ENCODE measurements around the gene HOXA9.

Gene HOXA9

GRCh38 chr7:27187475-27188385, 22.4 kb upstream of the HOXA9 start:
- DNase-seq (ENCODE audit: low read depth), result no peak

DNA sequence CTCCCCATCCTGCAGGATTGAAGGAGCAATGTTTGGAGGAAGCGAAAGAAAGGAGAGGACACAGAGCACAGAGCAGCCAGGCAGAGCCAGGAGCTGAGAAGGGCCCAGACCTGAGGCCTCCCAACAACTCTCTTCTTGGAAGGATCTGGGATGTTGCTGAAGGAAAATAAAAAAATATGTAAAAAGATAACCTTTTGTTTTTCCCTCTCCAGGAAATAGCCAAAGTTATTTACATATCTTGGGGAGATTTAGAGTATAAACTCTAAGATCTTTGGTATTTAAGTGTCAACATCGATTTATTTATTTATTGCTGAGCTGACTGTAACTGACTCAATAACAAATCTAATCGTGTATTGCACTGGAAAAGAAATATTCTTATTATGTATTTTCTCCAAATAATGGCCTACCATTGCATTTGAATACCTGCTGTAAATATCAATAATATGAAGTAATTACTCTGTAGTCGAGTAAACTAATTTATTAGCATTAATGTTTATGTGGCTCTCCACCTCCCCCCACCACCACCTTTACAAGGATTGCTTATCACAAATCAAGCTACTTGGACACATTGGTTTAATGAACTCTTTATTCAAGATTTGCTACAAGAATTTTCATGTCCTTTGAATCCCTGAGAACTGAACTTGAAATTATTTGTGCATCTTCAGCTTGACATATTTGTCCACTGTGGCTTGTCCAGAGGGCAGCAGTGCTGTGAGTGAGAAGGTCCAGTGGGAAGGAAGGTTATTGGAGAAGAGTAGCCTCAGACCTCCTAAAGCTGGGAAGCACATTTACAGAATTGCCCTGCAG, 21.5 kb upstream of the HOXA9 start:
- DNase-seq (ENCODE audit: low read depth), result no peak

DNA sequence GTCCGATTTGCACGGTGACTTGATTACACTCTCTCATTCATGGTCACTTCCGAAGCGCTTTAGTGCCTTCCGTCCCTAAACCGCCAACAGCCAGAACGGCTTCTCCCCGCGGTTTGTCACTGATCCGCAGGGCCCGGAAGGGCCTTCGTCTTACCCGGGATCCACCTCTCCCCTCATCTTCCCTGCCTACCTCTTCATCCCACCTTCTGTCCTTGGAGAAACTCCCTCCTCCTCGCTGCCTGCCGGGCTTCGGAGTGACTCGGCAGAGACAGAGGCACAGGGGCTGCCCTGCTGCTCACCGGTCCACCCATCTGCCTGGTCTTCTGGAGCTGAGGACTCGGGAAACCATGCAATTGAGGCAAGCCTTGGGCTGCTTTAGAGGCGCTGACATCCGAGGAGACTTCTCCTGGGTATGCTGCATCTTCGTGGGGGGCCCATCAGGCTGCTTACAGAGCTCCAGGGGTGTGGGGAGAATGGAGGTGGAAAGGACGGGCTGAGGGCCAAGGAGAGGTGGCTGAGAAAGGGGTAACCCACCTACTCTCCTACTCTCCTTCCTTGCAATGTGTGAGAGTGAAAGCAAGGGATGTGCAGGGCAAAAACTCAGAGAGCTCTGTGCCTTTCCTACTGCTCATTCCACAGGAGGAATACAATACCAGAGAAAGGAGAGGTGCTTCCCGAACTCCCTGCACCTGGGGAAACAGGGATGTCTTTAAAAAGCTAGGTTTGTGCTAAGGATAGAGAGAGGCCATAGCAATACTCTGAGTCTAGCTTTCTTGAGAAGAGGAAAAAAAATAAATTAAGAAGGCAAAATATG, 20.7 kb upstream of the HOXA9 start:
- no peak for DNase-seq (ENCODE audit: low read depth)

DNA sequence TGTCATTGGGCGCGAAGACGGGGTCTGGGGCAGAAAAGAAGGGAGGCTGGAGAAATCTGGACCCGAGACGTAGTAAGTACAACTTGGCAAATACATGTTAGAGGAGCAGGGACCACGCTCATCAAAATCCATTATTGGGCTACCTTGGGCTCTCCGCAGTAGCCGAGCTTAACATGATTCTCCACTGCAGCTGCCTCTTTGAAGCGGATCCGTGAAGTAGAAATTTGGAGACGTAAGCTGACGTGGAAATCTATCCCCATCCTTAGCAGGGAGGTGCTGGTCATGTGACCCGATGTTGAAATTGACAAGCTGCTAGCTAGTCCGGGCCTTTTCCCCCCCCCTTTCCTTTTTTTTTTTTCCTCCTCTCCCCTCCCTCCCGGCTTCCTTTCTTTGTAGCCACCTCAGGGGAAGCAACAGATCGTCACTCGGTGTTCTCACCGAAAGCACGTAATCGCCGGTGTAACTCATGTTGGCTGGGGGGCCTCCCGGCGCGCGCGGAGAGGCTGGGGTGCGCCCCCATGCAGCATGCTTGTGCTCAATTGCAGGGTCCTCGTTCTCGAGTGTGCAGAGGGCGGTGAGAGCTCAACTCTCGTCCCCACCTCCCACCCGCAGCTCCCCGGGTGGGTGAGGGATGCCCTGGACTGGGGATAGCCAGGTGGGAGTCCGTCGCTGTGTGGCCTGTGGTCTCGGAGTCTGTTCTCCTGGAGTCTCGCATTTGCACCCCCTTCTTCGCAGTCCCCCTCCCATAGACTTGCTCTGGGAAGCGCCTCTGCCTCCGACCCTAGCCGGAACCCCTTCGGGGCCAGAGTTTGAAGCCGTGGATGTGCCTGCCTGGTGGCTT, 19.9 kb upstream of the HOXA9 start, which contains the start of gene HOXA11:
TSS of gene HOXA11 (minus strand) at position 220 of the 841 bp plus-strand sequence. CDS start at position 132, 88 bp downstream.
- no peak for DNase-seq (ENCODE audit: low read depth)

DNA sequence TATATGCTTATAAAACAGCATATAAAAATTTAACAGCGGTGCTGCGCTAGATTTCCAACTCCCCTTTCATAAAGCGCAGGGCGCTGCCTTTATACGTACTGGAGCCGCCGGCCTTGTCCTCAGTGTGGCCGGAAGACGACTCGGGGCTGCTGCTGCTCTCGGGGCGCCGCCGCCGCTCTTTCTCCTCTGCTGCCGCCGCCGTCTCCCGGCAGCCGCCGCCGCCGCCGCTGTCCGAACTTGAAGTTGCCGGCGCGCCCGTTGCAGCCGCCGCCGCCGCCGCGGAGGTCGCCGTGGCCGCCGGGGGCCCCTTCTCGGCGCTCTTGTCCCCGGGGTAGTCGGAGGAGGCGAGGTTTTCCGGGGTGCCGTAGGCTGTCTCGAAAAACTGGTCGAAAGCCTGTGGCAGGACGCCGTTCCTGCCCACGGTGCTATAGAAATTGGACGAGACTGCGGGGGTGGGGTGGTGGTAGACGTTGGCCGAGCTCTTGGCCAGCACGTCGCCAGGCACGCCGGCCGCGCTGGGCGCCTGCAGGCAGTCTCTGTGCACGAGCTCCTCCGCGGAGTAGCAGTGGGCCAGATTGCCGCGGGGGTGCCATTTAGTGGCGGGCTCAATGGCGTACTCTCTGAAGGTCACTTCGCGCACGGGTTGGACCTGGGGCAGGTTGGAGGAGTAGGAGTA, 19.1 kb upstream of the HOXA9 start:
- DNase-seq (ENCODE audit: low read depth), result no peak

DNA sequence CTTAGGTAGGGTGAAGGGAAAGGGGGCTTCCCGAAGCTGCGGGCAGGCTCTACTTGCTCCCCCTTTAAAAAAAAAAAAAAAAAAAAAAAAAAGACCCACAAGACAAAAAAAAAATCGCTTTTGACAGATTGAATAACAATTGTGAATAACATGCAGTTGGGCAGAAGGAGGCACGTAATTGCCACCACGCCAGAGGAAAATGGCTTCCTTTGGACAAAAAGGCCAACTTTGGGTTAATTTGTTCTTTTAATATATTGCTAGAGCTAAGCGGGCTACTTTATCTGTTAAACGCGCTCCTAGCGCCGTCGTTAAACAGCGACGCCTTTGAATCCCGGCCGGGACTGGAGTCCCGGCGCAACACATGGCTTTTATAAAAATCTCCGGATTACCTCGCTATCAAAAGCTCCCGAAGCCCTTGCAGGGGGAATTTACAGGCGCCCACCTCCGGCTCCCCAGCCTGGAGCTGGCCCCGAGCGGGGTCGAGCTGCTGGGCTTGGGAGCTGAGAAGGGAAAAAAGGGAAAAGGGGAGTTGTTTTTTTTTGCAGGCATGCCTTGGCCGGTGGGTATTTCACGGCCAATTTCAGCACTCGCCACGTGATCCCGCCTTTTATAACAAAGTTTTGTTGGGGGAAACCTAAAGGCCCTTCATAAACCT, 18.5 kb upstream of the HOXA9 start:
- no peak for DNase-seq (ENCODE audit: low read depth)

DNA sequence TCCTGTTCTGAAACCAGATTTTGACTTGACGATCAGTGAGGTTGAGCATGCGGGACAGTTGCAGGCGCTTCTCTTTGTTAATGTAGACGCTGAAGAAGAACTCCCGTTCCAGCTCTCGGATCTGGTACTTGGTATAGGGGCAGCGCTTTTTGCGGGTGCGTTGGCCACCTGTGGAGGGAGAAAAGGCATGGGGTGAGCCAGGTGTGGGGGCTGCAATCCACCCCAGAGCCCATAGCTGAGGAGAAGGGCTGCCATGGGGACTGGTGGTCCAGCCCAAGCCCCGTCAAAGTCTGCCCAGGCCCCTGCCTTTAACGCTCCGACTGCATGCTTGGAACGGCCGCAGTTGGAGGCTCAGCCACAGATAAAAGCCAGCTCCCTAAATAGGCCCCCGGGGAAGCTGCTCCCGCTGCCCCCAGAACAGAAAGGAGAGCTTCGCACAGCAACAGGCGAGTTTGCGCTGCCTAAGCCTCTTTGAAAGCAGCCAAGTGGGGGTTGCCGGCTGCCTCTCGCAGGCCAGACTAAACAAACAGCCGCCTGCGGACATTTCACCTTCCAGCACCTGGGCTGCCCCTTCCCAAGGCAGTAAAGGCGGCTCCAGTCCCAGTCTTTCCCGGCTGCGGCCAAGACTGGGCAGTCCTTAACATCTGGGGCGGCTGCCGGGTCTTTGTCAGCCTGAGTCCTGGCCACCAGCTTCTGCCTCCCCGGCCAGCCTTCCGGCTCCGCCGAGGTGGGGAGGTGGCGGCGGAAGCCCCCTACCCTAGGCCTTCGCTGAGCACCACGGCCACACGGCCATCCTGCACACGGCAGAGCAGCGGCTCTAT, 17.7 kb upstream of the HOXA9 start:
- no peak for DNase-seq (ENCODE audit: low read depth)

- DNase-seq (ENCODE audit: low read depth), result no peak
These were observed 17.0 kb upstream of the HOXA9 start for GRCh38 chr7:27182285-27182841.

GRCh38 chr7:27181795-27182275, 16.5 kb upstream of the HOXA9 start:
- DNase-seq (ENCODE audit: low read depth), result no peak

DNA sequence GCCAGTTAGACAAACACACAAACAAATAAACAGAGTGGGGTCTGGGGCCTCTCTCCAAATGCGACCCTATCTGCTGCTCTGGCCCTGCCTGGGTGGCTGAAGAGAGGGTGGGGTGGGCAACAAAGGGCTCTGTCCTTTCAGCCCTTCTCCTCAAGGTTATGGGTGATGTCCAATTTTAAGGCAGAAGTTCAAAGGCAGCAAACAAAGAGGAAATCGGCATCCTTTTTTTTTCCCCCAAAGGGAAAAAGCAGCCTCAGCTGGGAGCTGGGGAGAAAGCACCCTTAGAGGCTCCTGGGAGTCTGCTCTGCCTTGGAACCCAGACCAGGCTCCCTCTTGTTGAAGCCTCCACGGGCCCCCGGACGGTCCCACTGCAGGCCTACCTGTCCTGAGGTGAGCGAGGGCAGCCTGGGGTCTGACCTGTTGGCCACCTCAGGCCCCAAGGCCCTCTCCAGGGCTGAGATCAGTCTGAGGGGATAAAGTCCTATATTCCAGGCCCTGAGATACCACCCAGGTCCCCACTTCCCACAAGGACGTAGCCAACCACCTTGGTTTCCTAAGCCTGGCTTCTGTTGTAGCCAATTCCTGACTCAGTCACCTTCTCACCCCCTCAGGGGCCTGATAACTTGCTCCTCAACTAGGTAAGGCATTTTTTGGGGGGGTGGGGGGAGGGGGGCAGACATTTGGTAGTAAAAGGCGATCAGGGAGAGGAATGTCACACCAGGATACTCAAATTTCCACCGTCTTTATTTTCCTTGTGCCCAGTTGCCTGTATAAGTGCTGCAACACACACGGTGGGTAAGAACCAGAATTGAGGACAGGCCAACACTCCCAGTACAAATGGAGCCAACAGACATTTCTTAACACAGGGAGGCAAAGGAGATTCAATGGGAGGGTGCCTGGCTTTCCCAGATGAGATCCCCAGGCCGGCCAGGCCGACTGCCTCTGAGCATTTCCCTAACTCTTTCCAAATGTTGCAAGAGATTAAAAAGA, 15.4 kb upstream of the HOXA9 start:
- no peak for DNase-seq (ENCODE audit: low read depth)

GRCh38 chr7:27179503-27180430, 14.4 kb upstream of the HOXA9 start:
- DNase-seq (ENCODE audit: low read depth), result peak; percentile 32

GRCh38 chr7:27179030-27179429, 13.7 kb upstream of the HOXA9 start:
- DNase-seq (ENCODE audit: low read depth), result no peak

DNA sequence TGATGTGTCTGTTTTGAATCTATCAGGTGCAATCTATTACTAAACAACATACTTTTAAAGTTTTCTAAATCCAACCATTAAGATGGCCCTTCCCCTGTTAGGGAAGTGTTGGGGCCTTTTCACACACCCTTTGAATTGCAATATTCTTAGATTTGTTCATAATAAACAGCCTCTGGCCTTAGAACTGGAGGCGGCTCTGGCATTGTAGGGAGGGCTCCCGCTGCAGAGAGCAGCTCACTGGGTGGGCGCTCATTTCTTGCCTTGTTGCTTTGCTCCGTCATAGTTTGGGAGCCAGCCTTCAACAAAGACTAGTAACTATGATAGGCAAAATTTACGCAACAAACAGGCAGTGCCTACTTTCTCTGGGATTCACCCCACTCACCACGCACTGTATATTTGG, 13.0 kb upstream of the HOXA9 start:
- DNase-seq (ENCODE audit: low read depth), result no peak

- no peak for DNase-seq (ENCODE audit: low read depth)
These were observed 12.5 kb upstream of the HOXA9 start for GRCh38 chr7:27177795-27178320.

DNA sequence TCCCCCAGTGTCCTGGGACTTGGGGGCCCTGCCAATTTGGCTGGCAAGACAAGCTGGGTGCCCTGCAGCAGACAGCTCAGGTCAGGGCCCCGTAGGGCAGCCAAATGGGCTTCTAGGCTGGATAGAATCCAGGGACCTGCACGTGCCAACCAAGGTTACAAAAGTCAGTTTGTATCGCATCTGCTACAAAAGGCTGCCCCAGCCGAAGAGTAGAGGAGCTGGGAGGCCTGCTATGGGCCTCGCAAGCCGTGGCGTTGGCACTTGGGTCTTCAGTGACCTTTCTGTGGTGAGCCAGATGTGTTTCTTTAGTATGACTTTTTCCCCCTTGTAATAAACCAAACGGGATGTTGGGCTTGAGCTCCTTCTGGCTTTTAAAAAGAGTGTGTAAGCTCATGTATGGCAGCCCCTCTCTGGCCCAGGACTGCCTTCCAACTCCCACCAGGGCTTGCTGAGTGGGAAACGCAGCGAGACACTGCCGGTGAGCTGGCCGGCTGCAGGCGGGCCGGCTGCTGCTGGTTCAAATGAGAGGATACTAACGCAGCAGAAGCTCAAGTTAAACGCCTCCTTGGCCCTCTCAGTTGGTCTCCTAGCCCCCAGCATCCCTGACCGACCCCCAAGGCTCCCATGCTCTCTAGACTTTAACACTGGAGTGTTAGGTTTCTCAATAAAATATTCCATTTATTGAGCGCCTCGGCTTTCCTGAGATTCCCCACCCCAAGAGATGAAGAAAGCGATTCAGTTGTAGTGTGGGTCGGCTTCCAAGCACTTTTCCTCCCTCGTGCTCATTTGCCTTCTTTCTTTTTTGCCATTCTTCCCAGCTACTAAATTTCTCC, 11.8 kb upstream of the HOXA9 start:
- DNase-seq (ENCODE audit: low read depth), result no peak
